Measurements from ENCODE around the gene NOSIP.

Gene NOSIP

GRCh38 chr19:49565261-49565660 is 15.1 kb downstream of the NOSIP start:
- no peaks in the 10 kb centered on the region for H3K27me3 ChIP-seq (ENCODE audit: insufficient read depth, low read depth, severe bottlenecking)
- H3K4me3 ChIP-seq (ENCODE audit: low read depth, low read length) = no peak overlapping the region
- TF ChIP-seq CTCF (IDR thresholded peaks at IDR 0.05; ENCODE audit: low read depth, low read length) = no peak
- no peak overlapping the region for H3K27ac ChIP-seq
- no peak for DNase-seq
- peaks cover 3% of the 10 kb centered on the region; the same call in 1 of the 2 replicates for H3K36me3 ChIP-seq
- no peaks in the 10 kb centered on the region for H3K9me3 ChIP-seq (ENCODE audit: severe bottlenecking)

GRCh38 chr19:49564616-49565045 is 15.7 kb downstream of the NOSIP start:
- no peaks in the 10 kb centered on the region for H3K27me3 ChIP-seq (ENCODE audit: insufficient read depth, low read depth, severe bottlenecking)
- H3K9me3 ChIP-seq (ENCODE audit: severe bottlenecking) = no peaks in the 10 kb centered on the region
- H3K27ac ChIP-seq = no peak overlapping the region
- no peak for DNase-seq
- H3K36me3 ChIP-seq = peaks cover 4% of the 10 kb centered on the region
- TF ChIP-seq CTCF (IDR thresholded peaks at IDR 0.05; ENCODE audit: low read depth, low read length) = no peak
- H3K4me3 ChIP-seq (ENCODE audit: low read depth, low read length) = no peak overlapping the region

GRCh38 chr19:49560358-49560900 is 19.9 kb downstream of the NOSIP start:
- Histone ChIP-seq H3K4me3 (ENCODE audit: low read depth, low read length) (no peak overlapping the region), H3K27me3 (ENCODE audit: insufficient read depth, low read depth, severe bottlenecking) (no peaks in the 10 kb centered on the region), H3K9me3 (ENCODE audit: severe bottlenecking) (no peaks in the 10 kb centered on the region), H3K27ac (no peak overlapping the region), H3K36me3 (peaks cover 38% of the 10 kb centered on the region)
- TF ChIP-seq CTCF (IDR thresholded peaks at IDR 0.05; ENCODE audit: low read depth, low read length) = no peak
- DNase-seq = no peak

GRCh38 chr19:49559928-49560327 is 20.4 kb downstream of the NOSIP start:
- peaks cover 43% of the 10 kb centered on the region for H3K36me3 ChIP-seq
- H3K27me3 ChIP-seq (ENCODE audit: insufficient read depth, low read depth, severe bottlenecking) = no peaks in the 10 kb centered on the region
- no peak overlapping the region for H3K4me3 ChIP-seq (ENCODE audit: low read depth, low read length)
- TF ChIP-seq CTCF (IDR thresholded peaks at IDR 0.05; ENCODE audit: low read depth, low read length) = no peak
- DNase-seq = no peak
- no peaks in the 10 kb centered on the region for H3K9me3 ChIP-seq (ENCODE audit: severe bottlenecking)
- no peak overlapping the region for H3K27ac ChIP-seq

- no peaks in the 10 kb centered on the region for H3K27me3 ChIP-seq (ENCODE audit: insufficient read depth, low read depth, severe bottlenecking)
- H3K4me3 ChIP-seq (ENCODE audit: low read depth, low read length) = no peak overlapping the region
- H3K27ac ChIP-seq = no peak overlapping the region
- TF ChIP-seq CTCF (IDR thresholded peaks at IDR 0.05; ENCODE audit: low read depth, low read length) = no peak
- H3K36me3 ChIP-seq = peaks cover 48% of the 10 kb centered on the region
- no peaks in the 10 kb centered on the region for H3K9me3 ChIP-seq (ENCODE audit: severe bottlenecking)
- DNase-seq = no peak
Observed at GRCh38 chr19:49559443-49559842, 20.9 kb downstream of the NOSIP start.

GRCh38 chr19:49558591-49558990 is 21.8 kb downstream of the NOSIP start:
- no peak overlapping the region for H3K4me3 ChIP-seq (ENCODE audit: low read depth, low read length)
- no peaks in the 10 kb centered on the region for H3K9me3 ChIP-seq (ENCODE audit: severe bottlenecking)
- no peak for DNase-seq
- no peaks in the 10 kb centered on the region for H3K27me3 ChIP-seq (ENCODE audit: insufficient read depth, low read depth, severe bottlenecking)
- no peak overlapping the region for H3K27ac ChIP-seq
- TF ChIP-seq CTCF (IDR thresholded peaks at IDR 0.05; ENCODE audit: low read depth, low read length) = no peak
- peaks cover 54% of the 10 kb centered on the region for H3K36me3 ChIP-seq

All from WERI-Rb-1 (cell line).